ENCODE measurements around the gene EPB41L4A. TPM values are rescaled to one million over a fixed set of nuclear protein-coding genes. Genes with fewer than 3 reads are reported as not detected.

The EPB41L4A gene
- total RNA-seq, 4 donors from 2014 or later = 10.1 to 32.9 (median 11.6) TPM

DNA sequence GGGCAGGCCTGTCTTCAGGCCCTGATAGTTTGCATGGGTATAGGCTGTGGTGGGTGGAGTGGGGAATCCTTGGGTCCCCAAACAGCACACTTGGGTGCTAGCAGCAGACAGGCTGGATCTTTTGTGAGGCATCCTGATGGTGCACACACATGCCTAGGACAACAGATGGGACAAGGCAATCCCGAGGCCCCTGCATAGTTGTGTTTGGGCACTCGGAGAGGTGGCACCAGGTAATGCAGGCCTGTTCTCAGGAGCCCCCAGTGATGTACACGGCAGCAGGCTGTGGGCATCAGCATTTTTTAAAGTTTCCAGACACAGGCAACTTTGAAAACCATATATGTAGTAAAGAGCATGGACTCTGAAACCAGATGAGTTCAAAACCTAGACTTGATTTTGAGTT, 65.4 kb downstream of the EPB41L4A start:
- TF ChIP-seq POLR2AphosphoS5 (IDR thresholded peaks at IDR 0.05) = no peak
- TF ChIP-seq, protein P1, sequence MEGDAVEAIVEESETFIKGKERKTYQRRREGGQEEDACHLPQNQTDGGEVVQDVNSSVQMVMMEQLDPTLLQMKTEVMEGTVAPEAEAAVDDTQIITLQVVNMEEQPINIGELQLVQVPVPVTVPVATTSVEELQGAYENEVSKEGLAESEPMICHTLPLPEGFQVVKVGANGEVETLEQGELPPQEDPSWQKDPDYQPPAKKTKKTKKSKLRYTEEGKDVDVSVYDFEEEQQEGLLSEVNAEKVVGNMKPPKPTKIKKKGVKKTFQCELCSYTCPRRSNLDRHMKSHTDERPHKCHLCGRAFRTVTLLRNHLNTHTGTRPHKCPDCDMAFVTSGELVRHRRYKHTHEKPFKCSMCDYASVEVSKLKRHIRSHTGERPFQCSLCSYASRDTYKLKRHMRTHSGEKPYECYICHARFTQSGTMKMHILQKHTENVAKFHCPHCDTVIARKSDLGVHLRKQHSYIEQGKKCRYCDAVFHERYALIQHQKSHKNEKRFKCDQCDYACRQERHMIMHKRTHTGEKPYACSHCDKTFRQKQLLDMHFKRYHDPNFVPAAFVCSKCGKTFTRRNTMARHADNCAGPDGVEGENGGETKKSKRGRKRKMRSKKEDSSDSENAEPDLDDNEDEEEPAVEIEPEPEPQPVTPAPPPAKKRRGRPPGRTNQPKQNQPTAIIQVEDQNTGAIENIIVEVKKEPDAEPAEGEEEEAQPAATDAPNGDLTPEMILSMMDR (IDR thresholded peaks at IDR 0.05) = no peak
- TF ChIP-seq POLR2A (IDR thresholded peaks at IDR 0.05) = no peak
- TF ChIP-seq EP300 (IDR thresholded peaks at IDR 0.05; ENCODE audit: low read depth) = no peak
- no peaks in the 10 kb centered on the region for H3K9me3 ChIP-seq
- no peak overlapping the region for H3K4me3 ChIP-seq
- WGBS, 2 donors (ENCODE audit: low coverage in 1 of 2) = 57% methylated on average over 3 of the region's 3 CpGs; no CpG with 5 or more reads in 1 of the 2 donors
- DNase-seq = no peak
- H3K27me3 ChIP-seq = no peaks in the 10 kb centered on the region
- no peak overlapping the region for H3K27ac ChIP-seq
- H3K36me3 ChIP-seq = no peaks in the 10 kb centered on the region
- no peaks in the 10 kb centered on the region for H3K4me1 ChIP-seq
- in situ Hi-C loops (cut with MboI; ENCODE audit: low pct_ligation_motif_present in 1 of 4, low pct_unique_long_range_greater_than_20kb in 1 of 4, low sequenced_read_pairs in 3 of 4) = no loop called here
- intact Hi-C loops (cut with DNase I; ENCODE audit: low total_unique reads) = no loop called here

DNA sequence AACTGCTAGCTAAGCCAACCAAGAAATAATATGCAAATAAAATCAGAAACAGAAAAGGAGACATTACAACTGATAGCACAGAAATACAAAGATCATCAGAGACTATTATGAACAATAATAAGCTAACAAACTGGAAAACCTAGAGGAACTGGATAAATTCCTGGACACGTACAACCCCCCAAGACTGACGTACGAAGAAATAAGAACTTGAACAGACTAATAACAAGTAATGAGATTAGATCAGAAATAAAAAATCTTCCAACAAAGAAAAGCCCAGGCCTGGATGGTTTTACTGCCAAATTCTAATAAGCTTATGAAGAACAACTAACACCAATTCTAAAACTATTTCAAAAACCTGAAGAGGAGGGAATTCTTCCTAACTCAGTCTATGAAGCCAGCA, 67.9 kb downstream of the EPB41L4A start:
- no peak for DNase-seq
- Histone ChIP-seq H3K27me3 (no peaks in the 10 kb centered on the region), H3K36me3 (no peaks in the 10 kb centered on the region), H3K4me1 (no peaks in the 10 kb centered on the region), H3K9me3 (no peaks in the 10 kb centered on the region), H3K27ac (no peak overlapping the region), H3K4me3 (no peak overlapping the region)
- no peak for TF ChIP-seq POLR2A (IDR thresholded peaks at IDR 0.05)
- TF ChIP-seq, protein P1 (IDR thresholded peaks at IDR 0.05) = no peak
- no peak for TF ChIP-seq EP300 (IDR thresholded peaks at IDR 0.05; ENCODE audit: low read depth)
- no peak for TF ChIP-seq POLR2AphosphoS5 (IDR thresholded peaks at IDR 0.05)
- 92 to 96% methylated on average over 2 to 3 of the region's 3 CpGs for WGBS, 2 donors (ENCODE audit: low coverage in 1 of 2)
- in situ Hi-C loops (cut with MboI; ENCODE audit: low pct_ligation_motif_present in 1 of 4, low pct_unique_long_range_greater_than_20kb in 1 of 4, low sequenced_read_pairs in 3 of 4) (no loop called here), intact Hi-C loops (cut with DNase I; ENCODE audit: low total_unique reads) (no loop called here)

DNA sequence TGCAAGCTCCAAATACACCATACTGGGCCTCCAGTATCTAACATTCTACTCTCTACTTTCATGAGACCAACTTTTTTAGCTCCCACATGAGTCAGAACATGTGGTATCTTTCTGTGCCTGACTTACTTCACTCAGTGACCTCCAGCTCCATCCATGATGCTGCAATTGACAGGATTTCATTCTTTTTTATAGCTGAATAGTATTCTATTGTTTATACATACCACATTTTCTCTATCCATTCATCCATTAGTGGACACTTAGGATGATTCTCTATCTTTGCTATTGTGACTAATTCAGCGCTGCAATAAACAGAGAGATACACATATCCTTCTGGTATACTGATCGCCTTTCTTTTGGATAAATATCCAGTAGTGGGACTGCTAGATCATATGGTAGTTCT, 68.5 kb downstream of the EPB41L4A start:
- no peaks in the 10 kb centered on the region for H3K9me3 ChIP-seq
- H3K27me3 ChIP-seq = no peaks in the 10 kb centered on the region
- H3K4me1 ChIP-seq = no peaks in the 10 kb centered on the region
- no peaks in the 10 kb centered on the region for H3K36me3 ChIP-seq
- TF ChIP-seq POLR2A (IDR thresholded peaks at IDR 0.05) = no peak
- no peak for TF ChIP-seq POLR2AphosphoS5 (IDR thresholded peaks at IDR 0.05)
- TF ChIP-seq, protein P1 (IDR thresholded peaks at IDR 0.05) = no peak
- TF ChIP-seq EP300 (IDR thresholded peaks at IDR 0.05; ENCODE audit: low read depth) = no peak
- intact Hi-C loops (cut with DNase I; ENCODE audit: low total_unique reads) = no loop called here
- 80 to 90% methylated on average over 2 of the region's 2 CpGs for WGBS, 2 donors (ENCODE audit: low coverage in 1 of 2)
- H3K27ac ChIP-seq = no peak overlapping the region
- no peak overlapping the region for H3K4me3 ChIP-seq
- DNase-seq = no peak
- in situ Hi-C loops (cut with MboI; ENCODE audit: low pct_ligation_motif_present in 1 of 4, low pct_unique_long_range_greater_than_20kb in 1 of 4, low sequenced_read_pairs in 3 of 4) = no loop called here

DNA sequence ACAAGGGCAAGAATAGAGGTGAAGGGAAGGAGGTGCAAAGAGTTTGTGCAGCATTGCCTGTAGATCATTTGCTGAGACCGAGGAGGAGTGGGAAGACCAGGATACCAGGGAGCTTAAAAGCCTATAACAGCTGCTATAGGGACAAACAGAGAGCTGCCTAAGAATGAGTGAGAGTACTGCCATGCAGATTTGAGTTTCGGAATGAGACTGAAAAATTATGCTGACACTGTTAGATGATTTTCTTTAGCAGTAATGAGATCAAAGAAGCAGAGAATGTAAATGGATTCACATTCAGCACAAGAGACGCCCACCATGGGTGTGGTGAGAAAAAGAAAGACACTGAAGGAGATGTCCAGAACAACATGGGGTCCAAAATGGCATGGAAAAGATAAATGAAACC, 69.7 kb downstream of the EPB41L4A start:
- Histone ChIP-seq H3K36me3 (no peaks in the 10 kb centered on the region), H3K4me1 (no peaks in the 10 kb centered on the region), H3K27ac (no peak overlapping the region), H3K9me3 (no peaks in the 10 kb centered on the region), H3K27me3 (no peaks in the 10 kb centered on the region), H3K4me3 (no peak overlapping the region)
- DNase-seq = no peak
- WGBS, 2 donors (ENCODE audit: low coverage in 1 of 2) = 68 to 76% methylated on average over 3 of the region's 3 CpGs
- in situ Hi-C loops (cut with MboI; ENCODE audit: low pct_ligation_motif_present in 1 of 4, low pct_unique_long_range_greater_than_20kb in 1 of 4, low sequenced_read_pairs in 3 of 4) (no loop called here), intact Hi-C loops (cut with DNase I; ENCODE audit: low total_unique reads) (no loop called here)
- TF ChIP-seq POLR2A (IDR thresholded peaks at IDR 0.05) = no peak
- TF ChIP-seq POLR2AphosphoS5 (IDR thresholded peaks at IDR 0.05) = no peak
- TF ChIP-seq EP300 (IDR thresholded peaks at IDR 0.05; ENCODE audit: low read depth) = no peak
- TF ChIP-seq, protein P1 (IDR thresholded peaks at IDR 0.05) = no peak

Measured in transverse colon (tissue), 4 donors.